Fibroblast of lung (primary cell): Measurements from ENCODE around the gene PRSS36. TPM values are rescaled to one million over a fixed set of nuclear protein-coding genes. Genes with fewer than 3 reads are reported as not detected.

Experiments
- DNase-seq, 2 donors: peaks; one replicate each; pipeline versions ENCODE4 v3.0.0 to v3.0.0-alpha.2; 2010; ENCODE audit warnings: low read depth in 2 of 2
- H2AFZ ChIP-seq: 2 replicates; pipeline ENCODE4 v1.5.1; 2012; ENCODE audit warnings: low read length, control low read depth, inconsistent platforms
- H3K27ac ChIP-seq: 2 replicates; pipeline ENCODE4 v1.5.1; 2011; ENCODE audit warnings: low read length, control low read depth; ENCODE audit not compliant: insufficient read depth
- H3K27me3 ChIP-seq: 2 replicates; pipeline ENCODE4 v1.5.1; 2011; ENCODE audit warnings: mild to moderate bottlenecking, low read length; ENCODE audit not compliant: control insufficient read depth, insufficient read depth
- H3K36me3 ChIP-seq: 2 replicates; pipeline ENCODE4 v1.5.1; 2011; ENCODE audit warnings: low read length; ENCODE audit not compliant: control insufficient read depth, insufficient read depth
- H3K4me1 ChIP-seq: 2 replicates; pipeline ENCODE4 v1.5.1; 2011; ENCODE audit warnings: low read length; ENCODE audit not compliant: control insufficient read depth, insufficient read depth; ENCODE audit errors: extremely low read depth
- H3K4me2 ChIP-seq: 2 replicates; pipeline ENCODE4 v1.5.1; 2011; ENCODE audit warnings: low read length, control low read depth; ENCODE audit not compliant: insufficient read depth; ENCODE audit errors: extremely low read depth
- H3K4me3 ChIP-seq, 4 experiments: fragments of 200-600 bp in 1 of 4; sonication (generic) in 1 of 4; replicated peaks in 1 of 4; 2 replicates each; pipeline ENCODE4 v1.5.1; 2011 to 2016; ENCODE audit warnings: low read length in 4 of 4, low read depth in 3 of 4, mild to moderate bottlenecking in 3 of 4, control low read depth in 2 of 4, inconsistent platforms in 1 of 4, mixed read lengths in 1 of 4; ENCODE audit not compliant: insufficient read depth in 1 of 4; ENCODE audit errors: control extremely low read depth in 1 of 4
- H3K79me2 ChIP-seq: 2 replicates; pipeline ENCODE4 v1.5.1; 2012; ENCODE audit warnings: mild to moderate bottlenecking, low read length, inconsistent platforms; ENCODE audit not compliant: control insufficient read depth, insufficient read depth
- H3K9ac ChIP-seq: 2 replicates; pipeline ENCODE4 v1.5.1; 2011; ENCODE audit warnings: mild to moderate bottlenecking, low read length, control low read depth; ENCODE audit not compliant: insufficient read depth
- H3K9me3 ChIP-seq: 2 replicates; pipeline ENCODE4 v1.5.1; 2012; ENCODE audit warnings: low read depth, low read length; ENCODE audit not compliant: control insufficient read depth, insufficient read depth
- H4K20me1 ChIP-seq: 2 replicates; pipeline ENCODE4 v1.5.1; 2011; ENCODE audit warnings: low read length; ENCODE audit not compliant: control insufficient read depth, insufficient read depth; ENCODE audit errors: extremely low read depth
- CTCF ChIP-seq, 2 donors: IDR thresholded peaks in 1 of 2; conservative IDR thresholded peaks in 1 of 2; 1 replicate in 1 of 2; 2 replicates in 1 of 2; pipeline ENCODE4 v1.5.1; 2011 to 2012; ENCODE audit warnings: low read length in 2 of 2, control low read depth in 1 of 2, inconsistent platforms in 1 of 2, low read depth in 1 of 2, mild to moderate bottlenecking in 1 of 2
- EZH2 ChIP-seq: IDR thresholded peaks from 2 replicates; pipeline ENCODE4 v1.5.1; 2012; ENCODE audit warnings: low read length, control low read depth, mild to moderate bottlenecking; ENCODE audit errors: missing control alignments
- polyA plus RNA-seq, 2 donors: library from polyadenylated mRNA; depleted of rRNA in 1 of 2; stranded (reverse) in 1 of 2; unstranded in 1 of 2; fragments of >200 nt; gene quantifications; 2 replicates each; pipeline ENCODE4 v1.2.1, GENCODE V29; 2011 to 2012; ENCODE audit warnings: missing spikeins in 1 of 2
- total RNA-seq: library from RNA; depleted of rRNA; stranded (reverse); fragments of >200 nt; gene quantifications from 2 replicates; pipeline ENCODE4 v1.2.1, GENCODE V29; 2014

The PRSS36 gene
- total and polyA plus RNA-seq, 2 donors (not counting 1 experiment from before 2014, with no cell fraction given) = 0.10 to 0.17 TPM

GRCh38 chr16:31089199-31089598, 60.7 kb downstream of the PRSS36 start:
- TF ChIP-seq CTCF (conservative IDR thresholded peaks at IDR 0.05 in 1 of 2, IDR thresholded peaks at IDR 0.05 in 1 of 2; ENCODE audit: low read depth in 1 of 2, low read length in 2 of 2) (no peak), EZH2 (no peak)
- Histone ChIP-seq H3K4me2 (no peak overlapping the region), H3K27ac (no peak overlapping the region), H3K4me1 (peaks cover 3% of the 10 kb centered on the region), H4K20me1 (no peaks in the 10 kb centered on the region), H3K36me3 (peaks cover 19% of the 10 kb centered on the region), H3K4me3 (no peak overlapping the region), H3K9me3 (no peaks in the 10 kb centered on the region), H3K9ac (no peak overlapping the region), H2AFZ (no peak overlapping the region), H3K27me3 (no peaks in the 10 kb centered on the region), H3K79me2 (peaks cover 20% of the 10 kb centered on the region)
- DNase-seq = no peak

Other genes with a start within 250 kb of the PRSS36 start
- 13.1 and 14.5 TPM in 2 replicates for gene FBXL19, start 226.5 kb downstream of the PRSS36 start, total RNA-seq
- 3.1 and 3.9 TPM in 2 replicates for gene FBXL19, start 226.5 kb downstream of the PRSS36 start, polyA plus RNA-seq
- 44.2 and 74.1 TPM in 2 replicates for gene ORAI3, start 201.0 kb downstream of the PRSS36 start, total RNA-seq
- gene ORAI3, start 201.0 kb downstream of the PRSS36 start, polyA plus RNA-seq = 24.6 and 41.1 TPM in 2 replicates
- gene SETD1A, start 192.3 kb downstream of the PRSS36 start, total RNA-seq = 1.5 and 3.5 TPM in 2 replicates
- 1.4 and 2.3 TPM in 2 replicates for gene SETD1A, start 192.3 kb downstream of the PRSS36 start, polyA plus RNA-seq
- gene HSD3B7, start 164.9 kb downstream of the PRSS36 start, total RNA-seq = 32.9 and 47.9 TPM in 2 replicates
- 13.2 and 15.9 TPM in 2 replicates for gene HSD3B7, start 164.9 kb downstream of the PRSS36 start, polyA plus RNA-seq
- 1.3 and 2.1 TPM in 2 replicates for gene STX1B, start 139.4 kb downstream of the PRSS36 start, total RNA-seq
- 1.3 and 4.2 TPM in 2 replicates for gene STX1B, start 139.4 kb downstream of the PRSS36 start, polyA plus RNA-seq
- 28.0 and 37.5 TPM in 2 replicates for gene STX4, start 116.5 kb downstream of the PRSS36 start, total RNA-seq
- gene STX4, start 116.5 kb downstream of the PRSS36 start, polyA plus RNA-seq = 42.8 and 53.9 TPM in 2 replicates
- gene ZNF668, start 75.8 kb downstream of the PRSS36 start, total RNA-seq = 9.0 and 12.1 TPM in 2 replicates
- 8.1 and 13.8 TPM in 2 replicates for gene ZNF668, start 75.8 kb downstream of the PRSS36 start, polyA plus RNA-seq
- gene ZNF646, start 75.6 kb downstream of the PRSS36 start, total RNA-seq = 12.3 and 13.2 TPM in 2 replicates
- gene ZNF646, start 75.6 kb downstream of the PRSS36 start, polyA plus RNA-seq = 2.6 and 2.7 TPM in 2 replicates
- 1.0 and 1.7 TPM in 2 replicates for gene PRSS53, start 61.1 kb downstream of the PRSS36 start, total RNA-seq
- 0.61 and 0.78 TPM in 2 replicates for gene PRSS53, start 61.1 kb downstream of the PRSS36 start, polyA plus RNA-seq
- 94.0 and 118 TPM in 2 replicates for gene VKORC1, start 55.3 kb downstream of the PRSS36 start, total RNA-seq
- 264 and 301 TPM in 2 replicates for gene VKORC1, start 55.3 kb downstream of the PRSS36 start, polyA plus RNA-seq
- 12.6 and 18.5 TPM in 2 replicates for gene BCKDK, start 41.7 kb downstream of the PRSS36 start, total RNA-seq
- 34.8 and 42.2 TPM in 2 replicates for gene BCKDK, start 41.7 kb downstream of the PRSS36 start, polyA plus RNA-seq
- gene KAT8, start 32.4 kb downstream of the PRSS36 start, total RNA-seq = 30.4 and 39.3 TPM in 2 replicates
- gene KAT8, start 32.4 kb downstream of the PRSS36 start, polyA plus RNA-seq = 19.7 and 23.9 TPM in 2 replicates
- not detected in 2 replicates for gene PRSS8, start 14.3 kb downstream of the PRSS36 start, total RNA-seq
- not detected in 2 replicates for gene PRSS8, start 14.3 kb downstream of the PRSS36 start, polyA plus RNA-seq
- 34.4 and 44.3 TPM in 2 replicates for gene FUS, start 30.1 kb upstream of the PRSS36 start, total RNA-seq
- gene FUS, start 30.1 kb upstream of the PRSS36 start, polyA plus RNA-seq = 199 and 263 TPM in 2 replicates
- gene PYCARD, start 52.7 kb upstream of the PRSS36 start, total RNA-seq = 103 and 109 TPM in 2 replicates
- 15.4 and 18.4 TPM in 2 replicates for gene PYCARD, start 52.7 kb upstream of the PRSS36 start, polyA plus RNA-seq
- under 0.01 TPM in 1 of 2 replicates, not detected in the other for gene TRIM72, start 64.1 kb upstream of the PRSS36 start, total RNA-seq
- gene TRIM72, start 64.1 kb upstream of the PRSS36 start, polyA plus RNA-seq = not detected in 2 replicates
- not detected in 2 replicates for gene PYDC1, start 67.1 kb upstream of the PRSS36 start, total RNA-seq
- not detected in 2 replicates for gene PYDC1, start 67.1 kb upstream of the PRSS36 start, polyA plus RNA-seq
- under 0.01 TPM in 1 of 2 replicates, not detected in the other for gene ITGAM, start 109.9 kb upstream of the PRSS36 start, total RNA-seq
- gene ITGAM, start 109.9 kb upstream of the PRSS36 start, polyA plus RNA-seq = 0.02 TPM in 1 of 2 replicates, not detected in the other
- gene ITGAX, start 205.1 kb upstream of the PRSS36 start, total RNA-seq = under 0.01 TPM in 2 replicates
- not detected in 2 replicates for gene ITGAX, start 205.1 kb upstream of the PRSS36 start, polyA plus RNA-seq
- gene ITGAD, start 243.3 kb upstream of the PRSS36 start, total RNA-seq = not detected in 2 replicates
- not detected in 2 replicates for gene ITGAD, start 243.3 kb upstream of the PRSS36 start, polyA plus RNA-seq